ENCODE results near the gene MED28.
"Not testable (repeated sequence)": the region's sequence is repeated elsewhere in the genome, so short reads cannot be mapped to it uniquely, and the experiment has no call there.

MED28 gene

GRCh38 chr4:17614416-17615299, at the start of gene MED28:
Gene MED28 (plus strand): TSS chr4:17614641. CDS start chr4:17614655, 14 bp downstream.
- Histone ChIP-seq H3K36me3 (replicated peaks) (peaks cover 28% of the 10 kb centered on the region), H3K27me3 (ENCODE audit: low read depth) (no peaks in the 10 kb centered on the region), H3K9me3 (no peaks in the 10 kb centered on the region), H3K4me1 (peaks cover 10% of the 10 kb centered on the region), H3K4me3 (peak within 1 kb of the TSS; percentile 99)
- peak; percentile 89 to 96 for DNase-seq (ENCODE audit: low spot score in 2 of 2)
- in situ Hi-C loops (cut with MboI; ENCODE audit: low sequenced_read_pairs) = no loop called here

- Histone ChIP-seq H3K9me3 (no peaks in the 10 kb centered on the region), H3K4me1 (no peaks in the 10 kb centered on the region; the same call in 1 of the 2 replicates), H3K27me3 (ENCODE audit: low read depth) (no peaks in the 10 kb centered on the region), H3K4me3 (no peak overlapping the region), H3K36me3 (replicated peaks) (no peaks in the 10 kb centered on the region)
- in situ Hi-C loops (cut with MboI; ENCODE audit: low sequenced_read_pairs) = no loop called here
- no peak for DNase-seq (ENCODE audit: low spot score in 2 of 2)
Observed at GRCh38 chr4:17565846-17566245, 48.6 kb upstream of the MED28 start.

GRCh38 chr4:17567271-17567670, 47.2 kb upstream of the MED28 start:
- Histone ChIP-seq H3K4me1 (no peaks in the 10 kb centered on the region; the same call in 1 of the 2 replicates), H3K4me3 (no peak overlapping the region), H3K27me3 (ENCODE audit: low read depth) (no peaks in the 10 kb centered on the region), H3K9me3 (no peaks in the 10 kb centered on the region), H3K36me3 (replicated peaks) (no peaks in the 10 kb centered on the region)
- in situ Hi-C loops (cut with MboI; ENCODE audit: low sequenced_read_pairs) = no loop called here
- no peak for DNase-seq (ENCODE audit: low spot score in 2 of 2)

GRCh38 chr4:17574206-17574605, 40.2 kb upstream of the MED28 start:
- in situ Hi-C loops (cut with MboI; ENCODE audit: low sequenced_read_pairs) = no loop called here
- no peak overlapping the region for H3K4me3 ChIP-seq
- H3K4me1 ChIP-seq = peaks cover 12% of the 10 kb centered on the region
- no peak for DNase-seq (ENCODE audit: low spot score in 2 of 2)
- H3K36me3 ChIP-seq (replicated peaks) = no peaks in the 10 kb centered on the region
- H3K27me3 ChIP-seq (ENCODE audit: low read depth) = no peaks in the 10 kb centered on the region
- H3K9me3 ChIP-seq = 0 out of 2 replicates have a peak, but pooled peaks cover 6% of the 10 kb centered on the region

- H3K27me3 ChIP-seq (ENCODE audit: low read depth); DNase-seq (ENCODE audit: low spot score in 2 of 2); H3K9me3 ChIP-seq; H3K4me3 ChIP-seq; H3K36me3 ChIP-seq (replicated peaks): not testable (repeated sequence)
- in situ Hi-C loops (cut with MboI; ENCODE audit: low sequenced_read_pairs) = loop anchor here (25.0 kb wide), 1 partner anchor 237 kb away; the partner anchor contains the start of genes DCAF16 and NCAPG
- peaks cover 13% of the 10 kb centered on the region for H3K4me1 ChIP-seq
Observed at GRCh38 chr4:17575177-17575576, 39.3 kb upstream of the MED28 start.

- DNase-seq (ENCODE audit: low spot score in 2 of 2) = peak; percentile 98 to 99
- Histone ChIP-seq H3K4me1 (peaks cover 13% of the 10 kb centered on the region), H3K4me3 (peak within 1 kb of the TSS; percentile 54), H3K27me3 (ENCODE audit: low read depth) (no peaks in the 10 kb centered on the region), H3K36me3 (replicated peaks) (peaks cover 20% of the 10 kb centered on the region), H3K9me3 (0 out of 2 replicates have a peak, but pooled peaks cover 6% of the 10 kb centered on the region)
- in situ Hi-C loops (cut with MboI; ENCODE audit: low sequenced_read_pairs) = loop anchor here (25.0 kb wide), 1 partner anchor 235 kb away; the partner anchor contains the start of genes DCAF16 and NCAPG
Observed at GRCh38 chr4:17576932-17577664, 37.3 kb upstream of the MED28 start, which contains the start of gene LAP3. Gene LAP3 (plus strand): TSS chr4:17577198. CDS start chr4:17577466, 268 bp downstream.

- Histone ChIP-seq H3K36me3 (replicated peaks) (peaks cover 28% of the 10 kb centered on the region), H3K27me3 (ENCODE audit: low read depth) (no peaks in the 10 kb centered on the region), H3K9me3 (0 out of 2 replicates have a peak, but pooled peaks cover 6% of the 10 kb centered on the region), H3K4me3 (peak overlapping the region; percentile 54), H3K4me1 (peaks cover 13% of the 10 kb centered on the region)
- DNase-seq (ENCODE audit: low spot score in 2 of 2) = peak in 1 of 2 experiments; percentile 58
- in situ Hi-C loops (cut with MboI; ENCODE audit: low sequenced_read_pairs) = loop anchor here (25.0 kb wide), 1 partner anchor 234 kb away; the partner anchor contains the start of genes DCAF16 and NCAPG
Observed at GRCh38 chr4:17577665-17578481, 36.6 kb upstream of the MED28 start.

GRCh38 chr4:17578482-17578891, 36.0 kb upstream of the MED28 start:
- Histone ChIP-seq H3K4me1 (peaks cover 13% of the 10 kb centered on the region), H3K36me3 (replicated peaks) (peaks cover 34% of the 10 kb centered on the region)

GRCh38 chr4:17580969-17581368, 33.5 kb upstream of the MED28 start:
- DNase-seq (ENCODE audit: low spot score in 2 of 2) = no peak
- Histone ChIP-seq H3K9me3 (0 out of 2 replicates have a peak, but pooled peaks cover 4% of the 10 kb centered on the region), H3K4me3 (no peak overlapping the region), H3K36me3 (replicated peaks) (peaks cover 57% of the 10 kb centered on the region), H3K4me1 (peaks cover 13% of the 10 kb centered on the region), H3K27me3 (ENCODE audit: low read depth) (no peaks in the 10 kb centered on the region)
- in situ Hi-C loops (cut with MboI; ENCODE audit: low sequenced_read_pairs) = loop anchor here (25.0 kb wide), 1 partner anchor 231 kb away; the partner anchor contains the start of genes DCAF16 and NCAPG

More at GRCh38 chr4:17578482-17578891, 36.0 kb upstream of the MED28 start:
- H3K4me3 ChIP-seq = peak overlapping the region; percentile 54
- in situ Hi-C loops (cut with MboI; ENCODE audit: low sequenced_read_pairs) = loop anchor here (25.0 kb wide), 1 partner anchor 234 kb away; the partner anchor contains the start of genes DCAF16 and NCAPG
- H3K27me3 ChIP-seq (ENCODE audit: low read depth) = no peaks in the 10 kb centered on the region
- no peak for DNase-seq (ENCODE audit: low spot score in 2 of 2)
- 0 out of 2 replicates have a peak, but pooled peaks cover 6% of the 10 kb centered on the region for H3K9me3 ChIP-seq

GRCh38 chr4:17583276-17583675, 31.2 kb upstream of the MED28 start:
- no peak for DNase-seq (ENCODE audit: low spot score in 2 of 2)
- in situ Hi-C loops (cut with MboI; ENCODE audit: low sequenced_read_pairs) = loop anchor here (25.0 kb wide), 1 partner anchor 229 kb away; the partner anchor contains the start of genes DCAF16 and NCAPG
- H3K4me1 ChIP-seq = peaks cover 11% of the 10 kb centered on the region
- no peak overlapping the region for H3K4me3 ChIP-seq
- peaks cover 77% of the 10 kb centered on the region for H3K36me3 ChIP-seq (replicated peaks)
- H3K27me3 ChIP-seq (ENCODE audit: low read depth) = no peaks in the 10 kb centered on the region
- no peaks in the 10 kb centered on the region for H3K9me3 ChIP-seq

GRCh38 chr4:17583941-17584340, 30.5 kb upstream of the MED28 start:
- Histone ChIP-seq H3K4me3 (no peak overlapping the region), H3K9me3 (no peaks in the 10 kb centered on the region), H3K36me3 (replicated peaks) (peaks cover 84% of the 10 kb centered on the region), H3K27me3 (ENCODE audit: low read depth) (no peaks in the 10 kb centered on the region), H3K4me1 (peaks cover 4% of the 10 kb centered on the region)
- DNase-seq (ENCODE audit: low spot score in 2 of 2) = no peak
- in situ Hi-C loops (cut with MboI; ENCODE audit: low sequenced_read_pairs) = loop anchor here (25.0 kb wide), 1 partner anchor 228 kb away; the partner anchor contains the start of genes DCAF16 and NCAPG

- Histone ChIP-seq H3K27me3 (ENCODE audit: low read depth) (no peaks in the 10 kb centered on the region), H3K36me3 (replicated peaks) (peaks cover 91% of the 10 kb centered on the region), H3K9me3 (no peaks in the 10 kb centered on the region), H3K4me1 (no peaks in the 10 kb centered on the region; the same call in 1 of the 2 replicates), H3K4me3 (no peak overlapping the region)
- DNase-seq (ENCODE audit: low spot score in 2 of 2) = no peak
- in situ Hi-C loops (cut with MboI; ENCODE audit: low sequenced_read_pairs) = loop anchor here (25.0 kb wide), 1 partner anchor 228 kb away; the partner anchor contains the start of genes DCAF16 and NCAPG
Observed at GRCh38 chr4:17584521-17585213, 29.8 kb upstream of the MED28 start.

All from HAP-1 (cell line).